D341Med (cell line): ENCODE measurements around the gene GPR78.
"Not testable (repeated sequence)": the region's sequence is repeated elsewhere in the genome, so short reads cannot be mapped to it uniquely, and the experiment has no call there.

Source experiments
- DNase-seq: peaks from one replicate; pipeline ENCODE4 v3.0.0; 2012; ENCODE audit warnings: low spot score

Gene GPR78

GRCh38 chr4:8616831-8617230, 36.6 kb downstream of the GPR78 start:
- DNase-seq, result no peak

- DNase-seq, result no peak
Observed at GRCh38 chr4:8617486-8618040, 37.4 kb downstream of the GPR78 start.

- DNase-seq, result no peak
Observed at GRCh38 chr4:8618421-8618820, 38.2 kb downstream of the GPR78 start.

GRCh38 chr4:8618961-8619720, 38.9 kb downstream of the GPR78 start:
- DNase-seq, result no peak

- DNase-seq, result not testable (repeated sequence)
Observed at GRCh38 chr4:8621135-8621534, 40.9 kb downstream of the GPR78 start.

GRCh38 chr4:8624601-8625272, 44.5 kb downstream of the GPR78 start:
- not testable (repeated sequence) for DNase-seq

GRCh38 chr4:8630240-8630905, 50.2 kb downstream of the GPR78 start:
- DNase-seq, result not testable (repeated sequence)

GRCh38 chr4:8631896-8632295, 51.7 kb downstream of the GPR78 start:
- not testable (repeated sequence) for DNase-seq

- DNase-seq, result not testable (repeated sequence)
Observed at GRCh38 chr4:8634773-8635172, 54.6 kb downstream of the GPR78 start.

- DNase-seq, result not testable (repeated sequence)
Observed at GRCh38 chr4:8635897-8636554, 55.8 kb downstream of the GPR78 start.
